Neuronal stem cell (in vitro differentiated cells): ENCODE results near the gene RRAD.

Source experiments
- DNase-seq: peaks from one replicate; pipeline ENCODE4 v3.0.0-alpha.2; 2013; ENCODE audit warnings: low spot score
- H2AFZ ChIP-seq: one replicate; pipeline ENCODE4 v1.6.1; 2013; ENCODE audit warnings: mild to moderate bottlenecking, low read length, inconsistent platforms
- H2AK5ac ChIP-seq: 2 replicates; pipeline ENCODE4 v1.6.1; 2013; ENCODE audit warnings: low read depth, mild to moderate bottlenecking, inconsistent platforms, low read length, moderate library complexity, mixed read lengths
- H2BK120ac ChIP-seq: 2 replicates; pipeline ENCODE4 v1.6.1; 2013; ENCODE audit warnings: low read depth, mild to moderate bottlenecking, inconsistent platforms, low read length, moderate library complexity, mixed read lengths
- H2BK12ac ChIP-seq: one replicate; pipeline ENCODE4 v1.6.1; 2013; ENCODE audit warnings: low read length, inconsistent platforms
- H2BK15ac ChIP-seq: 2 replicates; pipeline ENCODE4 v1.6.1; 2013; ENCODE audit warnings: mild to moderate bottlenecking, low read length, inconsistent platforms, mixed read lengths
- H2BK5ac ChIP-seq: one replicate; pipeline ENCODE4 v1.6.1; 2013; ENCODE audit warnings: inconsistent platforms, mild to moderate bottlenecking, low read length, moderate library complexity
- H3K14ac ChIP-seq: one replicate; pipeline ENCODE4 v1.6.1; 2013; ENCODE audit warnings: low read length, inconsistent platforms
- H3K18ac ChIP-seq: 2 replicates; pipeline ENCODE4 v1.6.1; 2013; ENCODE audit warnings: low read length, inconsistent platforms
- H3K23ac ChIP-seq: 2 replicates; pipeline ENCODE4 v1.6.1; 2013; ENCODE audit warnings: low read depth, mild to moderate bottlenecking, mixed read lengths, low read length, inconsistent platforms; ENCODE audit not compliant: poor library complexity
- H3K27ac ChIP-seq: replicated peaks from 3 replicates; pipeline ENCODE4 v1.5.1; 2013; ENCODE audit warnings: low read length, inconsistent platforms
- H3K27me3 ChIP-seq, 3 experiments: 2 replicates each; pipeline ENCODE4 v1.6.1; 2013; ENCODE audit warnings: low read length in 3 of 3, mild to moderate bottlenecking in 2 of 3, inconsistent platforms in 1 of 3, low read depth in 1 of 3, mixed read lengths in 1 of 3, moderate library complexity in 1 of 3; ENCODE audit not compliant: control insufficient read depth in 3 of 3, insufficient read depth in 3 of 3
- H3K36me3 ChIP-seq, 2 donors: replicated peaks in 1 of 2; 2 replicates each; pipeline ENCODE4 v1.6.1; 2013; ENCODE audit warnings: low read length in 2 of 2; ENCODE audit not compliant: control insufficient read depth in 2 of 2, insufficient read depth in 2 of 2
- H3K4ac ChIP-seq: 2 replicates; pipeline ENCODE4 v1.6.1; 2013; ENCODE audit warnings: inconsistent platforms, mild to moderate bottlenecking, low read length, moderate library complexity
- H3K4me1 ChIP-seq, 2 donors: 1 replicate in 1 of 2; 2 replicates in 1 of 2; pipeline ENCODE4 v1.6.1; 2013; ENCODE audit warnings: low read length in 2 of 2, low read depth in 1 of 2; ENCODE audit not compliant: control insufficient read depth in 2 of 2, insufficient read depth in 1 of 2
- H3K4me2 ChIP-seq: one replicate; pipeline ENCODE4 v1.6.1; 2013; ENCODE audit warnings: mild to moderate bottlenecking, low read length, inconsistent platforms; ENCODE audit not compliant: insufficient read depth, poor library complexity, severe bottlenecking
- H3K4me3 ChIP-seq, 2 donors: 2 replicates each; pipeline ENCODE4 v1.5.1; 2013; ENCODE audit warnings: low read length in 2 of 2, mild to moderate bottlenecking in 2 of 2, inconsistent platforms in 1 of 2, moderate library complexity in 1 of 2
- H3K79me1 ChIP-seq: one replicate; pipeline ENCODE4 v1.6.1; 2013; ENCODE audit warnings: low read depth, mild to moderate bottlenecking, inconsistent platforms, low read length, moderate library complexity
- H3K9ac ChIP-seq: one replicate; pipeline ENCODE4 v1.6.1; 2013; ENCODE audit warnings: mild to moderate bottlenecking, low read depth, low read length, inconsistent platforms; ENCODE audit not compliant: poor library complexity
- H3K9me3 ChIP-seq, 2 donors: replicated peaks in 1 of 2; 2 replicates each; pipeline versions ENCODE3 to v1.6.1; 2013; ENCODE audit warnings: low read length in 2 of 2, mild to moderate bottlenecking in 2 of 2, inconsistent platforms in 1 of 2, low read depth in 1 of 2, mixed read lengths in 1 of 2, moderate library complexity in 1 of 2; ENCODE audit not compliant: control insufficient read depth in 2 of 2, insufficient read depth in 1 of 2
- H4K8ac ChIP-seq: one replicate; pipeline ENCODE4 v1.6.1; 2013; ENCODE audit warnings: low read depth, mild to moderate bottlenecking, inconsistent platforms, low read length, moderate library complexity
- H4K91ac ChIP-seq: one replicate; pipeline ENCODE4 v1.6.1; 2013; ENCODE audit warnings: low read length, low read depth, mild to moderate bottlenecking, inconsistent platforms; ENCODE audit not compliant: poor library complexity
- WGBS, 2 donors: extraction: QIAGEN DNeasy Blood & Tissue Kit; methylation state at CpG; one replicate each; pipeline ENCODE4 v1.1.7; 2013; ENCODE audit warnings: missing lambda C conversion rate in 2 of 2, mixed read lengths in 1 of 2; ENCODE audit not compliant: insufficient read length in 2 of 2, insufficient replicate concordance in 1 of 2; ENCODE audit errors: extremely low coverage in 2 of 2; 5-methylcytosine and 5-hydroxymethylcytosine counted together

The RRAD gene

DNA sequence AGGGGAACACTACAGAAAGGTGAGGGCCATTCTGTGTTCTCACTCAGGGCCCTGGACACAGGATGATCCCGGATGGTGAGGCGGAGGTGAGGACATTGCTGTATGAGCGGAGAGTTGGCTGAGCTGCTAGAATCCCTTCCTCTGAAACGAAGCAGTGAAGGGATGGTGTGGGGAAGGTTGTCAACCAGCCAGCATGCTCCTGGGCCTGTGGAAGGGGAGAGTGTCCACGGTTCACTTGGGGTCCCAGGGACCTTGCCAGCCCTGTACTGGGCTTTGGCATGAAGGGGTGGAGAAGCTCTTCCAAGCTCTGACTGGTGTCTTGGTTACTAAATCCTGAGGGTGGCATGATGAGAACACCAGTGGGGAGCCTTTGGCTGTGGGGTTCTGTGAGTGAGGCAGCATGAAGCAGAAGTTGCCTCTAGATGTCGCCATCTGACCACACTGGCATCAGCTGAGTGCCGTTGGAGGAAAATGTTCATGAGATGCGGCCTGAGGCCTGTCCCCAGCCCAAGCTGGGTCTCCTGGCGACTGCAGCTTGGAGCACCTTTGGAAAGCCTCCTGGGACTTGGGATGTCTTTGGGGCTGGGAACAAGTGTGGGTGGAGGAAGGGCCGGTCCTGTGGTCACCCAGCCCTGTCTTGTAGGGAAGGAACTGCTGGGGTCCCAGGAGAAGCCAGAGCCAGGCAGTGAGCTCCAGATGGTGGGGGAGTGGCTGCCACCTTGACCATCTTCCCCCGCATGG, 30.2 kb downstream of the RRAD start:
- Histone ChIP-seq H3K9me3 (no peaks in the 10 kb centered on the region), H2BK5ac (no peak overlapping the region), H3K27ac (no peak overlapping the region), H3K23ac (no peak overlapping the region), H3K14ac (no peak overlapping the region), H2AK5ac (no peak overlapping the region), H3K4me2 (no peak overlapping the region), H3K36me3 (peaks cover 0 to 3% of the 10 kb centered on the region in 2 donors), H3K79me1 (no peaks in the 10 kb centered on the region), H3K18ac (no peak overlapping the region), H2AFZ (peak overlapping the region; percentile 54), H3K4me1 (peaks cover 5 to 10% of the 10 kb centered on the region in 2 donors), H4K8ac (no peak overlapping the region), H2BK120ac (no peak overlapping the region), H3K4ac (no peak overlapping the region), H4K91ac (no peak overlapping the region), H3K9ac (no peak overlapping the region), H3K27me3 (peaks cover 0 to 7% (median 0%) of the 10 kb centered on the region in 3 experiments), H2BK15ac (no peak overlapping the region), H3K4me3 (no peak overlapping the region), H2BK12ac (no peak overlapping the region)
- DNase-seq, result peak; percentile 48
- WGBS, 2 donors, result no CpG with 5 or more reads among the region's 11 CpGs

DNA sequence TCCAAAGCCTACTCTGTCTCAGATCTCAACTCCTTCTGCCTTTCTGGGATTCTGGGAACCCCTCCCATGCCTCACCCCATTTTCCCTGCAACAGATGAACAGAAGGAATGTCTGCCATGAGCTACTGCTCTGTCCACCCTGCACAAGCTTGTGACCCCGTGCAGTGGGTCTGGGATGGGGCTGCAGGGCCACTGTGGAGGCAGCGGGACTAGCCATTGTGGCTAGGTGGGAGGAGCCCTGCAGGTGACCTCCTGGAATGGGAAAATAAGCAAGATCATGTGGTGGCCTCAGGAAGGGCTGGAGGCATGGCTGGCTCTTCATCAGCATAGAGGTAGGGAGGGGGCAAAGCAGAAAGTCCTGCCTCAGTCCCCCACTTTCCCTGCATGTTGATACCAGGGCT, 31.3 kb downstream of the RRAD start:
- Histone ChIP-seq H3K27me3 (peaks cover 0 to 7% (median 0%) of the 10 kb centered on the region in 3 experiments), H2AFZ (no peak overlapping the region), H2AK5ac (no peak overlapping the region), H3K4me2 (no peak overlapping the region), H3K14ac (no peak overlapping the region), H4K8ac (no peak overlapping the region), H3K9ac (peak overlapping the region; percentile 72), H3K4ac (no peak overlapping the region), H4K91ac (no peak overlapping the region), H3K4me3 (no peak overlapping the region), H3K27ac (no peak overlapping the region), H3K18ac (no peak overlapping the region), H3K4me1 (no peaks in the 10 kb centered on the region), H2BK12ac (no peak overlapping the region), H2BK120ac (no peak overlapping the region), H3K23ac (no peak overlapping the region), H2BK15ac (no peak overlapping the region), H3K9me3 (no peaks in the 10 kb centered on the region), H2BK5ac (no peak overlapping the region), H3K79me1 (no peaks in the 10 kb centered on the region), H3K36me3 (peaks cover 0 to 3% of the 10 kb centered on the region in 2 donors)
- DNase-seq, result no peak
- no CpG with 5 or more reads among the region's 2 CpGs for WGBS, 2 donors

DNA sequence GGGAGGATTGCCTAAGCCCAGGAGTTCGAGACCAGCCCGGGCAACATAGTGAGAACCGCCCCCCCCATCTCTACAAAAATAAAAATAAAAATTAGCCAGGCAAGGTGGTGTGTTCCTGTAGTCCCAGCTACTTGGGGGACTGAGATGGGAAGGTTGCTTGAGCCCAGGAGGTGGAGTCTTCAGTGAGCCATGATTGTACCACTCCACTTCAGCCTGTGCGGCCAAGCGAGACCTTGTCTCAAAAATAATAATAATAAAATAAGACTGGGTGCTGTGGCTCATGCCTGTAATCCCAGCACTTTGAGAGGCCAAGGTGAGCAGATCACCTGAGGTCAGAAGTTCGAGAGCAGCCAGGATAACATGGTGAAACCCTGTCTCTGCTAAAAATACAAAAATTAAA, 33.5 kb downstream of the RRAD start:
- Histone ChIP-seq H3K4me1 (no peaks in the 10 kb centered on the region), H3K36me3 (peaks cover 0 to 5% of the 10 kb centered on the region in 2 donors), H2BK120ac (no peak overlapping the region), H3K9ac (no peak overlapping the region), H3K23ac (no peak overlapping the region), H2BK15ac (no peak overlapping the region), H3K14ac (no peak overlapping the region), H4K8ac (no peak overlapping the region), H3K4me3 (no peak overlapping the region), H4K91ac (no peak overlapping the region), H3K27ac (no peak overlapping the region), H2AK5ac (no peak overlapping the region), H3K4ac (no peak overlapping the region), H3K9me3 (no peaks in the 10 kb centered on the region), H2BK12ac (no peak overlapping the region), H3K79me1 (no peaks in the 10 kb centered on the region), H3K4me2 (no peak overlapping the region), H2BK5ac (no peak overlapping the region), H2AFZ (no peak overlapping the region), H3K18ac (no peak overlapping the region), H3K27me3 (peaks cover 0 to 7% (median 0%) of the 10 kb centered on the region in 3 experiments)
- DNase-seq, result no peak
- WGBS, 2 donors, result no CpG with 5 or more reads among the region's 6 CpGs

DNA sequence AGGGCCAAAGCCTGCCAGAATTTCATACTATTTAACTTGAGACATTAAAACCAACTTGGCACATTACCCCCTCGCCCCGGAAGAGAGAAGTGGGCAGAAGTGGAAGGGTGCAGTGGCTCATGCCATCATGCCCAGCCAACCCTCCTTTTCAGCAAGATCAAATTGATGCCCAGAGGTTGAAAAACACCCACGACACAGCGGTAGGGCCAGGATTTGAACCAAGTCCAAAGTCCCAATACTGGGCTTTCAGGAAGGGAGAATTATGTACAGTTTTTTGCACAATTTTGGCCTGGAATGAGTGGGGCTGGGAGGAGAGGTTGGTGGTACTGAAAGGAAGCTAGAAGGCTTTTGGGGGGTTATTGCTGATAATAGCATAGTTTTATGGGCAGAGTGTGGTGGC, 34.0 kb downstream of the RRAD start:
- Histone ChIP-seq H3K27ac (no peak overlapping the region), H3K9ac (no peak overlapping the region), H4K91ac (no peak overlapping the region), H3K4me1 (no peaks in the 10 kb centered on the region), H2BK12ac (no peak overlapping the region), H3K18ac (no peak overlapping the region), H3K36me3 (peaks cover 4 to 9% of the 10 kb centered on the region in 2 donors), H3K9me3 (no peaks in the 10 kb centered on the region), H2BK120ac (no peak overlapping the region), H2AK5ac (no peak overlapping the region), H3K27me3 (peaks cover 0 to 7% (median 0%) of the 10 kb centered on the region in 3 experiments), H2BK15ac (no peak overlapping the region), H3K4me3 (no peak overlapping the region), H4K8ac (no peak overlapping the region), H2AFZ (no peak overlapping the region), H2BK5ac (no peak overlapping the region), H3K4me2 (no peak overlapping the region), H3K23ac (no peak overlapping the region), H3K79me1 (no peaks in the 10 kb centered on the region), H3K14ac (no peak overlapping the region), H3K4ac (no peak overlapping the region)
- WGBS, 2 donors, result no CpG with 5 or more reads among the region's 4 CpGs
- no peak for DNase-seq
